ENCODE data around the gene KIF6. TPM values are rescaled to one million over a fixed set of nuclear protein-coding genes. Genes with fewer than 3 reads are reported as not detected.
A peak's percentile ranks its signal among the peaks of the same experiment; 100 is the strongest.

The KIF6 gene
- total and polyA plus RNA-seq, 2 of the 8 experiments (the other 6 are each of a cell fraction or from before 2014, with no cell fraction given): 0.53 to 0.65 TPM

- H4K91ac ChIP-seq (replicated peaks; ENCODE audit: insufficient read length, low read length): peak overlapping the region; percentile 87
- POLR2A ChIA-PET (ENCODE audit: partially characterized antibody): no interaction called here
- H3K18ac ChIP-seq (ENCODE audit: extremely low read depth, low read length): no peak overlapping the region
- peak overlapping the region in 1 of 4 experiments; percentile 2; a peak in 1 of 8 replicates for H3K4me3 ChIP-seq (ENCODE audit: extremely low read depth in 1 of 4, insufficient read depth in 2 of 4, low read depth in 3 of 4, low read length in 4 of 4)
- H3K23ac ChIP-seq (ENCODE audit: insufficient read length): no peak overlapping the region
- H3K79me1 ChIP-seq (ENCODE audit: low read depth, low read length): no peaks in the 10 kb centered on the region
- H2AFZ ChIP-seq (ENCODE audit: low read length): no peak overlapping the region
- no peak overlapping the region for H2BK15ac ChIP-seq (ENCODE audit: low read length)
- no peaks in the 10 kb centered on the region for H3K23me2 ChIP-seq (ENCODE audit: low read depth, low read length)
- no peak overlapping the region for H3K4me2 ChIP-seq (ENCODE audit: insufficient read depth in 1 of 2, low read depth in 2 of 2, low read length in 2 of 2)
- H3K9ac ChIP-seq (replicated peaks in 1 of 4; ENCODE audit: extremely low read depth in 1 of 4, low read depth in 3 of 4, low read length in 3 of 4): no peak overlapping the region
- H2BK20ac ChIP-seq (ENCODE audit: low read length): 0 out of 2 replicates have a peak overlapping the region, but pooled peaks have one; percentile 69
- FAIRE-seq (no peak), DNase-seq (ENCODE audit: low read depth in 1 of 2, low spot score in 2 of 2) (no peak)
- no peak overlapping the region for H4K5ac ChIP-seq (ENCODE audit: insufficient read length, low read depth, low read length)
- H3K4ac ChIP-seq (replicated peaks; ENCODE audit: insufficient read length, low read depth, low read length): no peak overlapping the region
- H3K36me3 ChIP-seq (ENCODE audit: control insufficient read depth in 2 of 4, insufficient read depth in 4 of 4, low read length in 3 of 4): peaks cover 0 to 3% (median 0%) of the 10 kb centered on the region in 4 experiments; a peak in 1 of 8 replicates
- no peak overlapping the region; the same call in 1 of the 2 replicates for H2BK5ac ChIP-seq (ENCODE audit: low read depth, low read length)
- no peak overlapping the region for H3K56ac ChIP-seq (replicated peaks; ENCODE audit: insufficient read length, low read depth, low read length)
- no peak overlapping the region for H2BK12ac ChIP-seq (ENCODE audit: low read depth, low read length)
- H4K20me1 ChIP-seq (replicated peaks in 1 of 2; ENCODE audit: control insufficient read depth in 1 of 2, insufficient read depth in 2 of 2, low read length in 2 of 2): no peaks in the 10 kb centered on the region
- WGBS, 2 experiments (ENCODE audit: extremely low coverage in 1 of 2, insufficient coverage in 1 of 2, insufficient read length in 1 of 2, insufficient replicate concordance in 2 of 2, low coverage in 1 of 2, low lambda C conversion rate in 2 of 2, missing lambda C conversion rate in 1 of 2): 64% methylated on average over 8 of the region's 8 CpGs; no CpG with 5 or more reads in 1 of the 2 experiments
- peaks cover 0 to 4% of the 10 kb centered on the region in 2 experiments; a peak in 2 of 4 replicates for H3K9me3 ChIP-seq (ENCODE audit: insufficient read depth in 2 of 2, low read depth in 1 of 2, low read length in 1 of 2)
- no peak overlapping the region for H2AK5ac ChIP-seq (ENCODE audit: low read depth, low read length)
- no peak overlapping the region for H3K14ac ChIP-seq (ENCODE audit: insufficient read length)
- CTCF ChIA-PET (ENCODE audit: partially characterized antibody): interaction anchor here (1.0 to 1.8 kb wide), 3 partner anchors 9 to 239 kb away, joined by 3 to 6 read pairs (median 4); no protein-coding TSS in a partner anchor
- peaks cover 0 to 5% (median 1%) of the 10 kb centered on the region in 4 experiments; a peak in 4 of 7 replicates for H3K4me1 ChIP-seq (replicated peaks in 1 of 4; ENCODE audit: control insufficient read depth in 3 of 4, insufficient read depth in 4 of 4, low read length in 3 of 4)
- no peaks in the 10 kb centered on the region for H3K79me2 ChIP-seq (ENCODE audit: control insufficient read depth in 1 of 2, insufficient read depth in 2 of 2, low read length in 2 of 2)
- no peak overlapping the region for H3K27ac ChIP-seq (ENCODE audit: low read depth, low read length)
- no peaks in the 10 kb centered on the region for H3K27me3 ChIP-seq (replicated peaks in 1 of 4; ENCODE audit: control insufficient read depth in 3 of 4, extremely low read depth in 1 of 4, insufficient read depth in 3 of 4, low read length in 3 of 4)
- H4K8ac ChIP-seq (ENCODE audit: extremely low read depth, insufficient read depth, low read length): no peak overlapping the region
- no peak overlapping the region for H2BK120ac ChIP-seq (replicated peaks; ENCODE audit: low read depth, low read length)
- no peak for TF ChIP-seq RNF2 (IDR thresholded peaks at IDR 0.05; ENCODE audit: borderline replicate concordance, low read depth, low read length, missing control alignments, poor library complexity, severe bottlenecking)
- no peak for TF ChIP-seq TEAD4 (IDR thresholded peaks at IDR 0.05; ENCODE audit: low read depth, low read length)
- TF ChIP-seq CTCF (IDR thresholded peaks at IDR 0.05; ENCODE audit: control extremely low read depth in 1 of 3, insufficient read depth in 1 of 3, low read depth in 1 of 3, low read length in 3 of 3): no peak
- no peak for TF ChIP-seq TAF7 (optimal IDR thresholded peaks at IDR 0.05; ENCODE audit: borderline replicate concordance, low read depth, low read length)
- TF ChIP-seq RBBP5 (IDR thresholded peaks at IDR 0.05; ENCODE audit: borderline replicate concordance, low read depth, low read length): no peak
- TF ChIP-seq FOSL1 (IDR thresholded peaks at IDR 0.05; ENCODE audit: insufficient read depth, low read depth, low read length): no peak
- no peak for TF ChIP-seq ATF3 (IDR thresholded peaks at IDR 0.05; ENCODE audit: insufficient read depth, low read depth, low read length)
- TF ChIP-seq NRF1 (IDR thresholded peaks at IDR 0.05; ENCODE audit: low read depth, low read length): no peak
These were observed 55.8 kb downstream of the KIF6 start for GRCh38 chr6:39669207-39669972.

All from H1 (cell line).